NCI-H460 (cell line): Measurements from ENCODE around the gene CHST13. TPM values are rescaled to one million over a fixed set of nuclear protein-coding genes. Genes with fewer than 3 reads are reported as not detected.
A peak's percentile ranks its signal among the peaks of the same experiment; 100 is the strongest.

ENCODE experiments used
- DNase-seq: peaks from one replicate; pipeline ENCODE4 v3.0.0-alpha.2; 2016; ENCODE audit warnings: low read depth; ENCODE audit errors: extremely low read depth
- total RNA-seq: library from RNA; depleted of rRNA; stranded (reverse); fragments of >200 nt; shearing (Covaris generic); gene quantifications from 2 replicates; pipeline ENCODE4 v1.2.3, GENCODE V29; 2014

The CHST13 gene
- total RNA-seq, 1 experiment from 2014 or later, result not detected

DNA sequence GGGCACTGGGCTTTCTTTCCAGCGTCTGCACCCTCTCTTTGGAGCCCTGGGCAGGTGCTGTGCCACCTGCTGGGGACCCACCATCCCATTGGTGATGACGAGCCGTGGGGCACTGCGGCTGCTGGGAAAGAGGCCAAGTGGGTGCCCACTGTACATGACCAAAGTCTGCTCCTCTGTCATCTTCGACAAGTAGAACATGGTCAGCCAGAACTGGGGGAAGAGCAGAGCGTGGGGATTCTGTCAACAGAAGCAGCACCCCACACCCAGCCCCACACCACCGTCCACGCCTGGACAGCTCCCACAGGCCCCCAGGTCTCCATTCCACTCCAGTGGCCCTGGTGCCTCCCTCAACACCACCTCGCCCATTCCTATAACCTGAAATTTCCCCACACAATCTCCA lies 16.1 kb upstream of the CHST13 start:
- no peak for DNase-seq

DNA sequence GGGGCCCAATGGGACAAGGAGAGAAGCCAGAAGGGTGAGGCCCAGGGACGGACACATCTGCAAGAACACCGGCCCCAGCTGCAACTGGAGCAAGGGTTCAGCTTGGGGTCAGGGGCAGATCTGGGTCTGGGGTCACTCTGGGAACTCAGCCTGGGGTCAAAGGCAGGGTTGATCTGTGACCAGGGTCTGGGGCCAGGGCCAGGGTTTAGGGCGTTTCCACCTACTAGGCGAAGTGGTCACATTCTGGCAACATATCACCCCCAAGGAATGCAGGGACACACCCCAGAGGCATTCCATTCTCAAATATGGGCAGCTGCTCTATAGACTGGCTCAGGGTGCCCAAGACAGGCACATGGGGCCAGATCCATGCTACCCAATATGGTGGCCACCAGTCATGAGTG lies 15.4 kb upstream of the CHST13 start:
- no peak for DNase-seq

DNA sequence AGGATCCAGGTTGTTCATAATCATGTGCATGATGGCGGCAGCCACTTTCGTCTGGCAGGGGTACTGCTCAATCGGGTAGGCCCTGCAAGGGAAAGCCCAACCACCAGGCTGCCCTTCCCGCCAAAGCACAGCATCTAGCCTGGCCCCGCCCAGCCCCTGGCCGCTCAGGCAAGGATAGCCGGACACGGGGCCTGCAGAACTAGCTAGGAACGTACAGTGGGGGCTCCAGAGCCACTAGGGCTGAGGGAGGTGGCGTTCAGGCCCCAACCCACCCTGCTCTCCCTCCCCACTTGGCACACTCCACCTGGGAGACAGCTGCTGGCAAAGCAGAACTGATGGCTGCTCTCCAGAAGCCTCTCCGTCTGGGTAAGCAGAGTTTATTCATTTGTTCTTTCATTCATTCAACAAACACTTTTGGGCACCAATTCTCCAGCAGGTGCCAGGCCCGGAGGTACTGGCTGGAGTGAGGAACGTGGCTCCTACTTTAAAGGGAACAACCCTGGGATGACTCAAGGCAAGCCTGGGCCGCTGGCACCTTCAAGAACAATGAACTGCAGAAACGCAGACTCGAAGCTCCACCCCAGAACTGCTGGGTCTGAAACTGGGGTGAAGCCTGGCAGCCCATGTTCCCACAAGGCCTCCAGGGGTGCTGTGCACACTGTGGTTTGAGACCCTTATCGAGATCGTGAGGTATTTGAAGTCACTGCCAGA lies 14.2 kb upstream of the CHST13 start:
- no peak for DNase-seq

DNA sequence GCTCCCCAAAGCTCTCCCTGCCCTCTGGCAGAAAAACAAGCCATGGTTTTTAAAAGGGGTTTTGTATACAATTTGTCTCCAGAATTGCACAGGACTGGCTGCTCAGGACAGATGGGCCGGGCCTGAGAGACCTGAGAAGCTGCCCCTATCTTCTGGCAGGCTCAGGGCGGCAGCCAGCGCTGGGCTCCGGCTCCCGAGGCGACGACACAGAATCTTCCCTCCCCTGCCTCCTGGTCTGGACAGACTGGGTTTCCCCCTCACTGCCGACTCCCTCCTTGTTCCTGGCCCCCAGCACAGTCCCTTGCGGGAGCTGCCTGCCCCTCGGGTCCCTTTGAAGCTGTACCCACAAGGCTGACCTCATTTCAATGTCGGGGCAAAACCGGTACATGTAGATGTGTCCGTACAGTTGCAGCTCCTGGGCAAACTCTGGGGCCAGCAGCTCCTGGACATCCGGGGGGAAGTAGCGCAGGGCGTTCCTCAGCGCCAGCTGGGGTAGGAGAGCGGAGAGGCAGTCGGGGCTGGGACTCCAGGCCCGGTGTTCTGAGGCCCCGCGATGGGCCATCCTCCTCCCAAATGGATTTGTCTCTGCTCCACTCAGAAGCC lies 13.5 kb upstream of the CHST13 start:
- DNase-seq, result no peak

DNA sequence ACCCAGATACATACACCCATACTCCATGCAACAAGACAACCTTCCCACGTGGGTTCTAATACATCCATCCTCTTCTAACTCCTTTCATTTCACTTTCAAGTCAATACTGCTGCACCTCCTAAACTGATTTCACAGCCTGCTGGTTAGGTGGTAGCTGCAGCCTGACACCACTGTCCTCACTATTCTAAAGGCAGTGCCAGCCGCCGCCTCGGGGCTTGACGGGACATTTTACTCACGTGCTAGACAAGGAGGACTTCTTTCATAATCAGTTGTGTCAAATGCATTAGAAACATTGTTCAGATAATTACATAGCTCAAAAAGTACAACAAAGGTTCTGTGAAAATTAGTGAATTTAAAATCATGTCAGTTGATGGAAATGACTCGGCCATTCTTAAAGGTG lies 12.7 kb upstream of the CHST13 start:
- no peak for DNase-seq

DNA sequence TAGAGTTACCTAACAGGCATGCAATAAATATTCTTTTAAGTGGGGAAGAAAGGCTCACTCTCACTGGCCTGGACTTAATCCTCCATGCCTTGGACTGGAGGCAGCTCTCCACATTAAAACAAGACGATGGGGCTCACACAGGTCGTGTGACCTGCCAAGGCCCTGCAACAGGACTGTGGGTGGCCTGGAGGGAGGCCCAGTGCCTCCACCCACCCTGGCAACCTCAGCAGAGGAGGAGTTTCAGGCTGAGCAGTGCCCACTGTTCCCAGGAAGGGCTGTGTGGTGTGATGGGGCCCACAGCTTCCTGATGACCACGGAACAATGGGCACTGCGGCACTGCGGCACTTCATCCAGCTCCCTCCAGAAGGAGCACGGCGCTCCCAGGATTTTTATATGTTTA lies 11.9 kb upstream of the CHST13 start:
- DNase-seq, result no peak

DNA sequence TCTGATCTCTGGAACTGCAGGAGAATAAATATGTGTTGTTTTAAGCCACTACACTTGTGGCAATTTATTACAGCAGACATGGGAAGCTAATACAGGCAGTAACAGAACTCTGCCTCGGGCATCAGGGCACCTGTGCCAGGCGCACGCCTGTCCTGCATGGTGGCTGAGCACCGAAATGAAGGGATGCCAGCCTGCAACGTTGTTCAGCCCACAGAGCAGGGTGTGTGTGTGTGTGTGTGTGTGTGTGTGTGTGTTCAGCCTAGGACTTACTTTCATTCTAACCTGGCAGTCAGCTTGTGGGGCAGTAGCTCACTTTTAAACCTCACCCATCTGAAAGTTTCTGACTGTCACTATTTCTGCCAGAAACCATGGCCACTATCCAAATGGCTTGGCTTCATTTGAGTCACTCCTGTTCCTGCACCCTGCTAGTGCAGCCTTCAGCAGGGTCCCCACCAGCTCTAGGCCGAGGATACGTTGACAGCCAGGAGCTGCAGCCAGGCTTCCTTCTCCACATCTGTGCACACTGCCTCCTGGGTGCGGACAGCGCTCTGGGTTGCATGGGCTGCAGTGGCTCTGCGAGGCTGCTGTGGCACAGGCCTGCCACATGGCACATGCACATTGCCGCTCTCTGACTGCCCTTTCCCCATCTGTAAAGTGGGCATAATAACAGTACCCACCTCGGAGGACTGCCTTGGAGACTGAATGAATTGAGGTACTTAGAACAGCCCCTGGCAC lies 10.9 kb upstream of the CHST13 start:
- DNase-seq, result no peak

DNA sequence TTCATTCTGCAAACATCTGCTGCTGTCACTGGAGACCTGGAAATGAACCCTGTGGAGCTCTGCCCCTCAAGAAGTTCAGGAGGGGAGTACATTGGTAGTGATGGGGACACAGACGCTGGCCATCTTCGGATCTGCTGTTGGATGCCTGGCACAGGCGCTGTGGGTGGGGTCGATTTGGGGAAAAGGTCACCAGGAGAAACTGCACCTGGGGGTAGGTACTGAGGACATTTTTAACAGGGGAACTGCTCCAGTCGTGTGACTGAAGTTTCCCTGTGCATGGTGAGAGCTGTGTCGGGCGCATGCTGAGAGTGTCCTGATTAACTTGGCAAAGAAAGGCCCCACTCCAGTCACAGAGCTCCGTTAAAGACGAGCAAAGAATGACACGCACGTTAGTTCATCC lies 9.8 kb upstream of the CHST13 start:
- no peak for DNase-seq

DNA sequence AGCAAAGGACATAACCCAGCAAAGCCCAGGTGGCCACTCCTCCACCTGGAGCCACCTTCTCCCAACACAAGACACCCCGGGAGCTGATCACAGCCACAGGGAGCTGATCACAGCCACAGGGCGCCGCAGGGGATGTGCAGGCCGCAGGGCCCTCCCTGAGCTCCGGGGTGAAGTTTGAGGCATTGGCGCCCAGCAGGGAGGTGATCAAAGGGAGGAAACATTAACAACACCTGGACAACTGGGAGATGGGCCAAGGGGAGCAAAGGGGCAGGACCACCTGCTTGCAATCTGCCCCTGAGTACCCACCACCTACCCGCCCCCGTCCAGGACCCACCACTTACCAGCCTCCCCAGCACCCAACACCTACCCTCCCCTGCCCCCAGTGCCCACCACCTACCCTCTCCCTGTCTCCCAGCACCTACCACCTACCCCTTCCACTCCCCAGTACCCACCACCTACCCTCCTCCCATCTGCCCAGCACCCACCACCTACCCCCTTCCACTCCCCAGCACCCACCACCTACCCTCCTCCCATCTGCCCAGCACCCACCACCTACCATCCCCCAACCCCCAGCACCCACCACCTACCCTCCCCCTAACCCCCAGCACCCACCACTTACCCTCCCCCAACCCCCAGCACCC lies 8.8 kb upstream of the CHST13 start:
- DNase-seq, result no peak

DNA sequence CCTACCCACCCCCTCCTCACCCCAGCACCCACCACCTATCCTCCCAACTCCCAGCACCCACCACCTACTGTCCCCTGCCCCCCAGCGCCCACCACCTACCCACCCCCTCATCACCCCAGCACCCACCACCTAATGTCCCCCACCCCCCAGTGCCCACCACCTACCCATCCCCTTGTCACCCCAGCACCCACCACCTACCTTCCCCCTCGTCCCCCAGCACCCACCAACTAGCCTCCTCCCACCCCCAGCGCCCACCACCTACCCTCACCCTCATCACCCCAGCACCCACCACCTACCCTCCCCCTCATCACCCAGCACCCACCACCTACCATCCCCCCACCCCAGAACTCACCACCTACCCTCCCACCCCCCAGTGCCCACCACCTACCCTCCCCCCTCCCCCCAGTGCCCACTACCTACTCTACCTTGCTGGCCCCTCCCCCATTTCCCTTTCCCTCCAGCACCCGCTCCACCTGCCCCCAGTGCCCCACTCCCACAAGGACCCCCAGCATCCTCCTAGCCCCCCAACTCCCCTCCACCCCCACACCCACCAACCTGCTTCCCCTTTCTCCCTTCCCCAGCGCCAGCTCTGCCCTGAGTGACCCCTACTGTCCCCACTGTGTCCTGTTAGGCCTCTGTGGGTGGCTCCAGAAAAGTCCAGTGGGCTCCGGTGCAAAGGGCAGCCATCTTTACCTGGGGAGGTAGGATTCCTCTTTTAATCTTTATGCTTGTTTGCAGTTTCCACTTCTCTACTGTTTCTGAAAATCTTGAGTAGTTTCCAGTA lies 7.6 kb upstream of the CHST13 start:
- no peak for DNase-seq

DNA sequence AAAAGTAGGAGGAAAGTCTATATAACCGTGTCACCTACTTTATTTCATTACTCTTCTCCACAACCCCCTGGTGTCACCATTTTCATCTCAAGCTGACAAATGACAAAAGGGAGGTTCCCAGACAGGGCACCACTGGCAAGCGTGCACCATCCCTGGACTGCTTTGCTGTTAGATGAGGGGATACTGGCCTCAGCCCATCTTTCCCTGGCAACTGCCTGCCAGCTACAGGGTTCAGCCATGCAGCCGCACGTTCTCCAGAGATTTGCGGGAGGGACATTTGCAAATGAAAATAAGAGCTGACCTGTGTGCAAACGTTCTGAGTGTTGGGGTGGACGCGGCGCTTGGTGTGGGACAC lies 7.0 kb upstream of the CHST13 start:
- DNase-seq, result no peak

DNA sequence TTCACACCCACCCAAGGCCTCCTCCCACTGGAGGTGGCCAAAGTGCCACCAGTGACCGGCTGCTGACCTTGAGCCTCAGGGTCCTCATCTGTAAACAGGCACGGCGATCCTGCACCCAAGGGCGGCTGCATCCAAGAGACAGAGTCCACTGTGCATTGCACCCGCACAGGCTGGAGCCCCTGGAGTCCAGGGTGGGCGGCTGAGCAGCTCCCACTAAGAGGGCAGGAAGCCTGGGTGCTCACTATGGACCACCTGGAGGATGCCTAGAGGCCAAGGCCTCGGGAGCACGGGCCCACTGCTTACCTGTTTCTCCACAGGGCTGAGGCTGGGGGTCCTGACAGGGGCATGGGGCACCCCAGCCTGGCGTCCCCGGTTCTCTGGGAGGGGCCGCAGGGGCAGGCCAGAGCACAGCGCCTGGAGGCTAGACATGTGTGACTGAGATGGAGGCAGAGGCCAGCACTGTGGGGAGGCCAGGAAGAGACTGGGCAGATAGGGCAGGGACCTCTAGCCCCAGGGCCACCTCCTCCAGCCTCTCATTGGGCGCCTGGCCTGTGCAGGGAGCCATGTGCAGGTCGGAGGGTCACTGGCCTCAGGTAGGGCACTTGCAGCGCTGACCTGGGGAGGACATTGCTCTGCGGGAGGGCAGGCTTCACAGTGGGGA lies 6.5 kb upstream of the CHST13 start, which contains the start of gene UROC1:
Gene UROC1 (minus strand): TSS at position 483 of the 661 bp plus-strand sequence. CDS start 54 bp downstream, at position 429.
- no peak for DNase-seq

DNA sequence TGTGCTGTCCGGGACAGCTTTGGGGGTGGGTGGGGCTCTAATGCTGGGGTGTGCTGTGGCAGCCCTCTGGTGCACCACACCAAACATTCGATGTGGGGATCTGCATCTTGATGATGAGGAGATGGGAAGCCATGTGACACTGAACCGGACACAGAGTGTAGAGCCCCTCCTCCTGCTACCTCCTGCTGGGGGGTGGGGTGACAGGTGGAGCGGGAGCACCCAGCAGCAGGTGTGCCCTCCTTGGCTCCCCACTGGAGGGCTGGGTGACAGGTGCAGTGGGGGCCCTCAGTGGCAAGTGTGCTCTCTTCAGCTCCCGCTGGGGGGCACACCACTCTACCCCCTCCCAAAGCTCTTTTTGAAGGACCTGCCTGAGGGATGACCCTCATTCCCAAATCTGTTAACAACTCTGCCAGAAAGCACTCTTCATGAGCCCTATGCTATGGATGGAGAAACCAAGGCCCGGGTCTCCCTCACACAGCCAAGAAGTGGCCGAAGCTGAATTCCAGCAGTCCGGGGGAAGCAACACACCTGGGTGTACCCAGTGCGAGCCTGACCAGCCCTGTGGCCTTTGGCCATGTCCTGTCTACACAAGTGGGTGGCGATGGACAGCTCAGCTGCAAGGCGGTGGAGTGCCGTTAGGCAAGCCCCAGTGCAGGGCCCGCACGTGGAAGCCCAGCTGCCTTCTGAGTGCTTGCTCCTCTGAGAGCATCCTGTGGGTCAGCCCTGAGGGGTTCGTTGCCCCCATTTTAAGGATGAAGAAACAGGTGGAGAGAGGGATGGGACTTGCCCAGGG lies 5.8 kb upstream of the CHST13 start:
- no peak for DNase-seq

DNA sequence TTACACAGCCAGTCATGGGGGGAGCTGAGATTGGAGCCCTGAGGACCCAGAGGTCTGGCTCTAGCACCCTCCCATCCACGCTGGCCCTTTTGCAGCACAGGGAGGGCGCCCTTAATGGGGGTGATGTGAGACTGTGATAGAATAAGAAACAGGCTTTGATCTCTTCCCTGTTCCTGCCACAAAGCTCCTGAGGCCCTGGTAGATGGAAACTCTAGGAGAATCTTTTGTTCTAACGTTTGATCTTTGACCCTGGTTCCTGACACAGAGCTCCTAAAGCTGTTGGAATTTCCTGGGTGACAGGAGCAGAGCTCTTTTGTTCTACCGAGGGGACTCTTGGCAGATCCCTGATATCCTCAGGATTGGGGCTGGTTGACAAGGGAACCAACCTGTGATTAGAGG lies 5.2 kb upstream of the CHST13 start:
- DNase-seq, result no peak

DNA sequence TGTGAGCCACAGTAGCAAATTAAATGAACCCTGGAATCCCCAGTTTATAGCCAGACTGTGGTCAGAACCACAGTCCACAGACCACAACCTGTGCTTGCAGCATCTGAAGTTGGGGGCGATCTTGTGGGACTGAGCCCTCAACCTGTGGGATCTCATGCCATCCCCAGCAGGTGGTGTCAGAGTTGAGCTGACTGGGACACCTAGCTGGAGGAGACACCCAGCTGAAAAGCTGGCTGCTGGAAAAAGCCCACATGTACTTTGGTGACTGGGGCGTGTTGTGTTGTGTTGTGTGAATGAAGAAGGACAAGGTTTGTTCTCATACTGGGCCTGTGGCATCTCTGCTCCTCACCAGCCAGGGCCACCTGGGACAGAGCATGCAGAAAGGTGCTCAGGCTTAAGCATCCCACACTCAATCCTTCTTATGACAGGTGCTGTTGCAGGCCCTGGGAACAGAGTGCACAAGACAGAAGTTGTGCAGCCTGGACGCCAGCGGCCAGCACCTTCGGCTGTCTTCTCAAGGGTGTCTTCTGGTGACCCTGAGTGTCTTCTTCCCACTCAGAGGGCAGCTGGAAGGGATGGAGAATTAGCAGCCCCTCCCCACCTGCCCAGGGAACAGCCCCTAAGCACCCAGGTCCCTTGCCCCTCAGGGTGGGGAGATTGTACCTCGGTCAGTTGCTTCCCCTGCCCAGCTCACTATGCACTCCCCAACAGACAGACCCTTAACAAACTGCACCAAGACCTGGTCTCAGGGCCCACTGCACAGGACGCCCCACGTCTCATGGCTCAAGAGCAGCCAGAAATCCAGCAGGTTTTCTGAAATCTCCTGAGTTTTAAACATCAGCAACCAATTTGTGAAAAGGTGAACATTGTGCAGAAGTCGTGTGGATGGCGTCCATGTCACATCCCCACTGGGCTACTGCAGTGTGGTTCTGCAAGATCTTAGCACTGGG lies 4.2 kb upstream of the CHST13 start:
- DNase-seq, result no peak

DNA sequence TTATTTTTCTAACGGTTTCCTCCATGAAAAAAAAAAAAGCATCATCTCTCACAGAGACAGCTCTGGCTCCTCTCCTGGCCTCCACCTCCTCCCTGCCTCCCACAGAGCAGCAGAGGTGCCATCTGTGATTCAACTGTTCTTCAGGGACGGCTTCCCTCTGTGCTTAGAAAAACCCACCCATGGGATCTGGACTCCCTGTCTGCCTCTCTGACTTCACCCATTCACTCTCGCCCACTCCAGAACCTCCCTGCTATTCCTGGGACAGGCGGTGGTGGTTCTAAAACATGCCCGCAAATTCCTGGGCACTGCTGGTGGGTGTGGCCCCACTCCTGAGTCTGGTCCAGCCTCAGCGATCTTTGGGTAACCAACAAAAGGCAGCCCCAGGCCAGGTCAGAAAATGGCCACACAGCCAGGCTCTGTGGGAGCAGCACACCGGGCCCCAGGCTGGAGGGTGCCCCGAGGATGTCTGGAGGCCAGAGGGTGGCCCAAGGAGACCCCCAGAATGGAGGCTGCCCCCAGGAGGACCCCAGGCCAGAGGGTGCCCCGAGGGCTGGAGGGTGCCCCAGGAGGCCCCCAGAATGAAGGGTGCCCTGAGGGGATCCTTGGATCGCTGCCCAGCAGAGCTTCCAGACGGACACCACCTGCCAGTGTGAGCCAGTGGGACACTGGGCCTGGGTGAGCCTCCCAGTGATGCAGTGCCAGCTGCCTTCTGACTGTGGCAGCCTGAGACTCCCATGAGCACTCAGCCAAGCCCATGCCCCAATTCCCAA lies 2.6 kb upstream of the CHST13 start:
- DNase-seq, result no peak

DNA sequence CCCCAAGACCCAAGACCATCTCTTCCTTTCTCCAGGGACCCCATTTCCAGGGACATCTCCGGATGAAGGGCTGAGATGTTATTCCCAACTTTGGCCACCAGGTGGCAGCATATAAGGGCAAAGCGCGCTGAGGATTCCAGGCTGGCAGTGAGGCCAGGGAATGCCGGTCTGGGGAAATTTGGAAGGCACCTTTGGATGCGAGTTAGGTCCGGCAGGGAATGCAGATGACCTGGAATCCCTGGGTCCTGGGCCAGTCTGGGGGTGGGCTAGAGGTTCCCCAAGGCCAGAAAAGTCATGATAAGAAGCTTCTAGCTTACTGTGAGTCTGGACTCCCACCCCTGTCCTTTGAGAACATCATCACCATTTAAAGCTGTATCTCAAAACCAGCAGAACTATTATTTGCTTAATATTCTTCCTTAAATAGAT lies 1.6 kb upstream of the CHST13 start:
- DNase-seq, result peak; percentile 38
